ENCODE measurements around the gene HOMEZ. TPM values are rescaled to one million over a fixed set of nuclear protein-coding genes. Genes with fewer than 3 reads are reported as not detected.

The HOMEZ gene
- total and polyA plus RNA-seq, 10 of the 15 experiments (the other 5 are each of a cell fraction or from before 2014, with no cell fraction given), result 2.6 to 19.3 (median 13.0) TPM

GRCh38 chr14:23301288-23301968 lies 15.5 kb upstream of the HOMEZ start (continued):
- TF ChIP-seq ETV6 (conservative IDR thresholded peaks at IDR 0.05 in 1 of 2, IDR thresholded peaks at IDR 0.05 in 1 of 2; ENCODE audit: borderline replicate concordance in 1 of 2, low read depth in 1 of 2) (no peak), DPF2 (IDR thresholded peaks at IDR 0.05) (peak; percentile 79), FOS (IDR thresholded peaks at IDR 0.05; ENCODE audit: borderline replicate concordance, extremely low read depth, insufficient read length) (no peak), ZSCAN29 (IDR thresholded peaks at IDR 0.05) (no peak), POU2F2 (IDR thresholded peaks at IDR 0.05; ENCODE audit: borderline replicate concordance, low read depth, low read length) (peak; percentile 54; the same call in 1 of the 3 replicates)
- TF ChIP-seq, protein P1, sequence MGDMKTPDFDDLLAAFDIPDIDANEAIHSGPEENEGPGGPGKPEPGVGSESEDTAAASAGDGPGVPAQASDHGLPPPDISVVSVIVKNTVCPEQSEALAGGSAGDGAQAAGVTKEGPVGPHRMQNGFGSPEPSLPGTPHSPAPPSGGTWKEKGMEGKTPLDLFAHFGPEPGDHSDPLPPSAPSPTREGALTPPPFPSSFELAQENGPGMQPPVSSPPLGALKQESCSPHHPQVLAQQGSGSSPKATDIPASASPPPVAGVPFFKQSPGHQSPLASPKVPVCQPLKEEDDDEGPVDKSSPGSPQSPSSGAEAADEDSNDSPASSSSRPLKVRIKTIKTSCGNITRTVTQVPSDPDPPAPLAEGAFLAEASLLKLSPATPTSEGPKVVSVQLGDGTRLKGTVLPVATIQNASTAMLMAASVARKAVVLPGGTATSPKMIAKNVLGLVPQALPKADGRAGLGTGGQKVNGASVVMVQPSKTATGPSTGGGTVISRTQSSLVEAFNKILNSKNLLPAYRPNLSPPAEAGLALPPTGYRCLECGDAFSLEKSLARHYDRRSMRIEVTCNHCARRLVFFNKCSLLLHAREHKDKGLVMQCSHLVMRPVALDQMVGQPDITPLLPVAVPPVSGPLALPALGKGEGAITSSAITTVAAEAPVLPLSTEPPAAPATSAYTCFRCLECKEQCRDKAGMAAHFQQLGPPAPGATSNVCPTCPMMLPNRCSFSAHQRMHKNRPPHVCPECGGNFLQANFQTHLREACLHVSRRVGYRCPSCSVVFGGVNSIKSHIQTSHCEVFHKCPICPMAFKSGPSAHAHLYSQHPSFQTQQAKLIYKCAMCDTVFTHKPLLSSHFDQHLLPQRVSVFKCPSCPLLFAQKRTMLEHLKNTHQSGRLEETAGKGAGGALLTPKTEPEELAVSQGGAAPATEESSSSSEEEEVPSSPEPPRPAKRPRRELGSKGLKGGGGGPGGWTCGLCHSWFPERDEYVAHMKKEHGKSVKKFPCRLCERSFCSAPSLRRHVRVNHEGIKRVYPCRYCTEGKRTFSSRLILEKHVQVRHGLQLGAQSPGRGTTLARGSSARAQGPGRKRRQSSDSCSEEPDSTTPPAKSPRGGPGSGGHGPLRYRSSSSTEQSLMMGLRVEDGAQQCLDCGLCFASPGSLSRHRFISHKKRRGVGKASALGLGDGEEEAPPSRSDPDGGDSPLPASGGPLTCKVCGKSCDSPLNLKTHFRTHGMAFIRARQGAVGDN (IDR thresholded peaks at IDR 0.05), result peak; percentile 75
- TF ChIP-seq, protein P2, sequence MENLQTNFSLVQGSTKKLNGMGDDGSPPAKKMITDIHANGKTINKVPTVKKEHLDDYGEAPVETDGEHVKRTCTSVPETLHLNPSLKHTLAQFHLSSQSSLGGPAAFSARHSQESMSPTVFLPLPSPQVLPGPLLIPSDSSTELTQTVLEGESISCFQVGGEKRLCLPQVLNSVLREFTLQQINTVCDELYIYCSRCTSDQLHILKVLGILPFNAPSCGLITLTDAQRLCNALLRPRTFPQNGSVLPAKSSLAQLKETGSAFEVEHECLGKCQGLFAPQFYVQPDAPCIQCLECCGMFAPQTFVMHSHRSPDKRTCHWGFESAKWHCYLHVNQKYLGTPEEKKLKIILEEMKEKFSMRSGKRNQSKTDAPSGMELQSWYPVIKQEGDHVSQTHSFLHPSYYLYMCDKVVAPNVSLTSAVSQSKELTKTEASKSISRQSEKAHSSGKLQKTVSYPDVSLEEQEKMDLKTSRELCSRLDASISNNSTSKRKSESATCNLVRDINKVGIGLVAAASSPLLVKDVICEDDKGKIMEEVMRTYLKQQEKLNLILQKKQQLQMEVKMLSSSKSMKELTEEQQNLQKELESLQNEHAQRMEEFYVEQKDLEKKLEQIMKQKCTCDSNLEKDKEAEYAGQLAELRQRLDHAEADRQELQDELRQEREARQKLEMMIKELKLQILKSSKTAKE (IDR thresholded peaks at IDR 0.05; ENCODE audit: low read depth, poor library complexity, severe bottlenecking), result no peak
- TF ChIP-seq, protein P3, sequence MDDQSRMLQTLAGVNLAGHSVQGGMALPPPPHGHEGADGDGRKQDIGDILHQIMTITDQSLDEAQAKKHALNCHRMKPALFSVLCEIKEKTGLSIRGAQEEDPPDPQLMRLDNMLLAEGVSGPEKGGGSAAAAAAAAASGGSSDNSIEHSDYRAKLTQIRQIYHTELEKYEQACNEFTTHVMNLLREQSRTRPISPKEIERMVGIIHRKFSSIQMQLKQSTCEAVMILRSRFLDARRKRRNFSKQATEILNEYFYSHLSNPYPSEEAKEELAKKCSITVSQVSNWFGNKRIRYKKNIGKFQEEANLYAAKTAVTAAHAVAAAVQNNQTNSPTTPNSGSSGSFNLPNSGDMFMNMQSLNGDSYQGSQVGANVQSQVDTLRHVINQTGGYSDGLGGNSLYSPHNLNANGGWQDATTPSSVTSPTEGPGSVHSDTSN (IDR thresholded peaks at IDR 0.05; ENCODE audit: insufficient replicate concordance, low read depth, low read length), result peak; percentile 24

Data from GM12878 (cell line).